HTERT RPE-1 (cell line): Measurements from ENCODE around the gene PAFAH2.

Experiments
- in situ Hi-C: fragments of 300-500 bp; cut with MboI; formaldehyde crosslinking; loops from 4 replicates; pipeline ENCODE4 v1.14.3; 2020; ENCODE audit warnings: low sequenced_read_pairs

Gene PAFAH2

GRCh38 chr1:25997828-25998761 is at the start of gene PAFAH2:
Gene PAFAH2 (minus strand): TSS chr1:25998063. CDS start chr1:25990816, 7,247 bp downstream.
- in situ Hi-C loops, result no loop called here

DNA sequence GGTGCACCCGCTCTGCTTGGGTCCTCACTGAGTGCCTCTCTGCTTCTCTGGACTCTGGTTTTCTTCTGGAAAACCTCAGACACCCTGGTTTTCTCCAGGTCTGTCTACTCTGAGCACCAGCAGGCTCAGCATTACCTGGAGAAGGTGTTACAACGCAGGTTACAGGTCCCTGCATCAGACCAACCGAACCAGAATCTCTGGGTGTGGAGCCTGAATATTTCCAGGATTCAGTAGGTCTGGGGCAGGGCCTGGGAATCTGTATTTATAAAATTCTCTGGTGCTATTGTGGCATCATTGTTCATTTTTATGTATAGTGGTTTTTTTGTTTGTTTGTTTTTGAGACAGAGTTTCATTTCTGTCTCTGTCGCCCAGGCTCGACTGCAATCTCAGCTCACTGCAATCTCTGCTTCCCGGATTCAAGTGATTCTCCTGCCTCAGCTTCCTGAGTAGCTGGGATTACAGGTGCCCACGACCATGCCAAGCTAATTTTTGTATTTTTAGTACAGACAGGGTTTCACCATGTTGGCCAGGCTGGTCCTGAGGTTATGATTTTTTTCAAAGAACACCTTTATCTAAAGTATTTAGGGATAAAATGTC is 49.5 kb upstream of the PAFAH2 start:
- in situ Hi-C loops, result no loop called here

DNA sequence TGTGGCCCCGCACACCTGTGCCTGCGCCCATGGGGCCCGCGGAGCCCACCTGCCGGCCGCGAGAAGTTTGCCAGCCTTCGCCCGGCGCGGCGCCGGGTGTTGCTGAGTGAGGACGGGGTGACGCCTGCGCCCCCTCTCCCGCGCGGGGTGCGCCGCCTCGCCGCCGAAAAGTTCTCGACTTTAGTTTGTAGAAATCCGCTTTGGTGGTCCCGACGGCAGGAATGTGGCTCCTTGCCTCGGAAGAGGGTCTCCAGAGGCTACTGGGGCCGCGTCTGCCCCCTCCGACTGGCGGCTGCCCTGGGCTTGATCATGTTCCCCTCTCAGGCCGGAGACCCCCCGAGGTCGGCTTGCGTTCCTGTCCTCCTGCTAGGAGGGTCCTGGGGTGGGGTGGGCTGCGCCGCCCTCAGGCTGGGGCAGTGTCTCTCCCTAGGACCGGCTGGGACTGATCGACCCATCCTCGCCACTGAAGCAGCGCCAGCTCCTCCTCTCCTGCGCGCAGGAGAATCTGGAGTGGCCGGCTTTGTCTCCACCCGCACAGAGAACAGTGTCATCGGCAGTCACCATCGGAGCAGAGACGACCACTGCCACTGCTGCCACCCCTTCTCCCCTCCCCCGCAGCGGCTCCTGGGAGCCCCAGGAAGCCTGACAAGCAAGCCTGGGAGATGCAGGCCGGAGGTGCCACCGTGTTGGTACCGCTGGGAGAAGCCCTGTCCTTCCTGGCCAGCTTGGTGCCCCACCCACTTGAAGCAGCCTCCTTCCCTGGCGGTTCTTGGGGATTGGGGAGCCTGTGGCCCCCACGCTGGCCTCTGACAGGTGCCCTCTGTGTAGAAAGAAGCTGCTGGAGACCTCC is 48.6 kb upstream of the PAFAH2 start:
- in situ Hi-C loops, result no loop called here

- in situ Hi-C loops, result no loop called here
These were observed 47.9 kb upstream of the PAFAH2 start, which contains the start of gene SLC30A2 for GRCh38 chr1:26045722-26046245. Gene SLC30A2 (minus strand): TSS chr1:26046118. CDS start chr1:26045896, 222 bp downstream.

DNA sequence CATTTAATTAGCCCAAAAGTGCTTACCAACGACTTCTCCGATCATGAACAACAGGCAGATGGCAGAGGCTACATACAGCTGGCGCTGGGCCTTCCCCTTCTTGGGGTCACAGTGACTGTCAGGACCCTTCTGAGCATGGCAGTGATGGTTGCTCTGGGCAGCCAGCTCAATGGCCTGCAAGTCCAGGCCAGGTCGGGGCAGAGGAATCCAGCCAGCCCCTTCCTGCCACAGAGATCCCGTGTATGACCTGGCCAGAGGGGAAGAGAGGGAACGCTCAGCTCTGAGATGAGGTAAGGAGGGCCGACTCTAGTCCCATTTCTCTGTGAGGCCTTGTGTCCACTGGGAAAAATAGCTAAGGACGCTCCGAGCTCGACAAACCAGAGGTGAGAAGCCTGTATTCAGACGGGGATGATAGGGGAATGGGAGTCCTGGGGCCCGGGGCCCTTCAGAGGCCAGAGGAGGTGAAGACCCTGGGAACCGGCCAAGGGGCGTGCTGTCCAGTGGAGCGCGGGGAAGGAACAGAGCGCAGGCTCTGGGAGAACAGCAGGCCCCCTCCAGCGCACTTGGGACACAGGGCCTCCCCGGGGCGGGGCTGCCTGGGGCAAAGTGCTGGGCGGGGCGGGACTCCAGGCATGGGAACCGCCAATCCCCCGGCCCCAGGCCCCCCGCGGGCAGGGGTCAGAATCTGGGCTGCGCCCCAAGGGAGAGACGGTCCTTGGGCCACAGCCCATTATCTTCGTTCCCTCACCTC is 47.3 kb upstream of the PAFAH2 start:
- in situ Hi-C loops, result no loop called here

GRCh38 chr1:26044414-26044813 is 46.6 kb upstream of the PAFAH2 start:
- in situ Hi-C loops, result no loop called here

DNA sequence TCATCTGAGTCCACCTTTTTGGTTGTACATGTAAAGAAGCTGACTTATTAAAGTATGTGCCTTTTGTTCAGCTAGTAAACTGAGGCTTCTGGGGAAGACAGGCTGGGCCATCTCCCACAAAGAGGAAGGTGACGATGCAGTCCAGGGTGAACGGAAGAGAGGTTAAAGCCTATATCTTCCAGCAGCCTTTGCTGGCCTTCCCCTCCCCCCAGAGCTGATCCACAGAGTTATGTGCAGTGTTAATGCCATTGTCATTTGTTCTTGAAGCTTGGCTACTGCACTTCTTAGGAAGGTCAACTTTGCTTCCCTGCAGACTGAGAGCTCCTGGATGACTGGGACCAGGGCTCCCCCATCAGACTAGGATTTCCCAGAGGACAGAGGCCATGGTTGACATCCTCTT is 45.9 kb upstream of the PAFAH2 start:
- in situ Hi-C loops, result no loop called here

DNA sequence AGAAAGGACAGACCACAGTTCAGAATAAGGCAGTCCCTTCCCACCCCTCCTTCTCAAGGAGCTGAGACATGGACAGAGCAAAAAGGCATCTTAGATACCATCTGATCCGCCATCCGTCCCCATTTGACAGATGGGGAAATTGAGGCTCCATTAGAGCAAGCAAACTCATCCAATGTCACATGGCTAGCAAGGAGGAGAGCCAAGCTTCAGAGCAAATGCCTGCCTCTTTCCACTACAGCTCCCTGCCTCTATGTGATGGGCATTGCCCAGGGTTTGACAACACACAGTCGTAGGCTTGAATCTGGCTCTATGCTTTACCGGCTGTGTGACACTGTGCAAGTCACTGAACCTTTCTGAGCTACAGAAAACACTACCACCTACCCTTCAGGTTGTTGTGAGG is 44.1 kb upstream of the PAFAH2 start:
- in situ Hi-C loops, result no loop called here

GRCh38 chr1:26041401-26041800 is 43.5 kb upstream of the PAFAH2 start:
- in situ Hi-C loops, result no loop called here

GRCh38 chr1:26038904-26039303 is 41.0 kb upstream of the PAFAH2 start:
- in situ Hi-C loops, result no loop called here

DNA sequence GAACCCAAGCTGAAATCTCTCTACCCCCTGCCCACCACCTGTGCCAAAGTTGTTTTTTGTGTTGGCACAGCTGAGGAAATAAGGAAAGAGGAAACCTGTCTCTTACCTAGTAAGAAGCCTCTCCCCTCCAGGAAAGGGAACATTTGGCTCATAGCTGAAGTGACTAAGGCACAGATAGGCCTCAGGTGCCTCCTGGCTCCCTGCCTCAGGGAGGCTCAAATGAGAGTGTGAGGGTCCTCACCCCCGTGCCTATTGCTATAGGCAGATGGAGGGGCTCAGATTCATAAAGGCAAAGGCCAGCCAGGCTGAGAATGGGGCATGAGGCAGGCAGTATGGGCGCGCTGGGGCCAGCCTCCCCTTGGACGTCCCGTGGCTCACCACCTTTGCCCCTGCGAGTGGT is 40.6 kb upstream of the PAFAH2 start:
- in situ Hi-C loops, result no loop called here

DNA sequence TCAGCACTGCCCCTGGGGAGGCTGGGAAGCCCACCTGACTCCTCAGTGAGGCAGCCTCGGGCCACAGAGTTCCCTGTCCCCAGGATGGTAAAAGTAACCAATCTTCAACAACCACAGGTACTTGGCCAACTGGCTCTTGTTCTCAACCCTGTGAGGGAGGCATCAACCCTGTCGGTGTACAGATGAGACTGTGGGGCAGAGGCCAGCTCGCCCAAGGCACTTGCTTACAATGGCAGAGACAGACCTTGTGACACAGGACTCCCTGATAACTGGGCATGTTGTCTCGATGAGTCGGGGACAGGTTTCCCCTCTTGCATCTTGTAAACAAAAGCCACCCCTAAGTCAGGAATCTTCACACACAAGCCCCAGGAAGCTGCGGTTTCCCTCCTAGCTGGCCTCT is 40.0 kb upstream of the PAFAH2 start:
- in situ Hi-C loops, result no loop called here

- in situ Hi-C loops, result no loop called here
These were observed 39.0 kb upstream of the PAFAH2 start for GRCh38 chr1:26036756-26037281.

DNA sequence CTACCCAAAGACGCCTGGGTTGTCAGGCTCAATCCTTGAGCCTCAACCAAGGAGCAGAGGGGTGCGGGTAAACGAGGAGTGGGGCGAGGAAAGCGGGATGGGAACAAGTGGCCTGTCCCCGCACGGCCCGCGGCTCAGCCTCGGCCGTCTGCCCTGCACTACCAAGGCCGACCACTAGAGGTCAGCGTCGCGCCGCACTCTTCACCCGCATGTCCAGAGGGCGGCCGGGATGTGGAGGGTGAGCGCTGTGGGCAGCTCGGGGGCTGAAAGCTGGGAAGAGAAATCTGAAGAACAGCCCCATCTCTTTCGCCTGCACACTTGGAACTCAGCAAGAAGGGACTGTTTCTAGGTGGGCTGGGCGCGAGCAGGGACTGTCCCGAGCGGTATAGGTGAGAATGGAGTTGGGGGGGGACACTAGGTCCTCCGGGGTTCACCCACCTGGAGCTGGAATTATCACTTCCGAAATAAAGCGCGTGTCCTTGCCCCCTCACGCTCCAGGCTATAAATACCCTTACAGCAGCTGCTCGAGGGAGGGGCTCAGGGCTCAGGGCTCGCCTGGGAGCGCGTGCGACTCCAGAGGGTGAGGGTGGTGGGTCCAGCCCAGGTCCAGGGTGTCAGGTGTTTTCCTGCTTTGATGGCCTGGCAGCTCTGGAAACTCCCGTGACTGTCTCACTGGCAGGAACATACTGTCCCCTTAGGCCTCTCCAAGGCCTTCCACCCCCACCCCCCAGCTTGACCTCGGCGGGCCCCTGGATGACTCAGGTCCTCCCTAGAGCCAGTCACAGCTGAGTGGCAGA is 38.3 kb upstream of the PAFAH2 start:
- in situ Hi-C loops, result no loop called here

DNA sequence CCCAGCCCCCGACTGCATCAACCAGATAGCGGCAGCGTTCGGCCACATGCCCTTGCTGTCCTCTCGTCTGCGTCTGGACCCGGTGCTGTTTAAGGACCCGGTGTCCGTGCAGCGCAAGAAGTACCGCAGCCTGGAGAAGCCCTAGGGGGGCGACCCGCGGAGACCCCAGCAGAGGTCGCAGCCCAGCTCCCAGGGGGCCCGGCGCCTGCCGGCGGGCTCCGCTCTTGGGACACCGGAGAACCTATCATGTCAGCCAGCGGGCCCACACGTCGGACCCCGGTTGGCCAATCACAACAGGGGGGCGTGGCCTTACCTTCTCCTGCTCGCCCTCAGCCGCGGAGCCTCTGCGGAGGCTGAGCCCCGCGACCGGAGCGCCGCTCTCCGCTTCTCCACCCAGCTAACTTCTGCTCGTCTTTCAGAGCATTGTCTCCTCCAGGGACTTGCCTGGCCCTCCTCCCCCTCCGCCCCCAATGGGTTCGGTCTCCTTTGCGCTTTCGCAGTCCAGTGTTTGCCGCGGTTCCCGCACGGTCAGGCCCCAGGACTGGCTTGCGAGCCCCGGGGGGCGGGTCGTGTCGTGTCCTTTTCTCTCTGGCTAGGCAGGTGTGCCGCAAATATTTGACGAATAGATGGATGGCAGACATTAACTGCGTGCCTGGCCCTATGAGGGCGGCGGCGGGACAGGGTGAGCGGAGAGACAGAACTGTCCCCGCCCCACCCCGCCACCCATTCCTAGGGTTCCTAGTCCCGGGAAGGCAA is 37.5 kb upstream of the PAFAH2 start:
- in situ Hi-C loops, result no loop called here

GRCh38 chr1:26034504-26035202 is 36.8 kb upstream of the PAFAH2 start:
- in situ Hi-C loops, result no loop called here

DNA sequence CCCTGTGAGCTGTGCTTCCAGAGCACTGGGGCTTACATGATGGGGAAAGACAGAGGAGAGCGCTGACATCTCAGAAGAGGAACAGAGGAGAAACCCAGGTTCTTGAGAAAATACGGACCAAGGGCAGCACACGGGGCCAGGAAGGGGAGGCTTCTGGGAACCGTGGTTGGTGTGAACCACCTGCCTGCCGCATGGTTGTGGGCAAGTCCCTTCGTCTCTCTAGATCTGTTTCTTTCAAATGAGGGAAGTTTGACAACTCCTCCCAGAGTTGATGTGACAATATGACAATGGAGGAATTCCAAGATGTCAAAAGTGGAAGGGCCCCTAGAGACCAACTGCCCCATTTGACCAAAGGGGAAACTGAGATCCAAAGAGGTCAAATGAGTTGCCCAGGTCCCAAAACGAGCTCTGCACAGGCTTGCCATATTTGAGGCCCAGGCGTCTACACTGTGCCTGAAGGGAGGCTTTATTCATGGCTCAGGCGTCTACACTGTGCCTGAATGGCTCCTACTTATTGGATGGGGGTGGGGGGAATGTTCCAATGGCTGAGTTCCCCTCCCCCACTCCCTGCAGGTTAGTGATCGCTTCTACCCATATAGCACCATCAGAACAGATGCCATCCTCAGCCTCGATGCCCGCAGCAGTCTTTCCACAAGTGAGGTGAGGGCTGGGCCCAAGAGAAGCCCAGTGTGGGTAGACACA is 34.9 kb upstream of the PAFAH2 start:
- in situ Hi-C loops, result no loop called here
